HG03460 (cell line): ENCODE data around the gene CSPG4.
A peak's percentile ranks its signal among the peaks of the same experiment; 100 is the strongest.

Source experiments
- ATAC-seq: cut with Tn5 transposase; IDR thresholded peaks from one replicate; pipeline ENCODE4 v1.9.1; 2021; ENCODE audit not compliant: unreplicated experiment

The CSPG4 gene

DNA sequence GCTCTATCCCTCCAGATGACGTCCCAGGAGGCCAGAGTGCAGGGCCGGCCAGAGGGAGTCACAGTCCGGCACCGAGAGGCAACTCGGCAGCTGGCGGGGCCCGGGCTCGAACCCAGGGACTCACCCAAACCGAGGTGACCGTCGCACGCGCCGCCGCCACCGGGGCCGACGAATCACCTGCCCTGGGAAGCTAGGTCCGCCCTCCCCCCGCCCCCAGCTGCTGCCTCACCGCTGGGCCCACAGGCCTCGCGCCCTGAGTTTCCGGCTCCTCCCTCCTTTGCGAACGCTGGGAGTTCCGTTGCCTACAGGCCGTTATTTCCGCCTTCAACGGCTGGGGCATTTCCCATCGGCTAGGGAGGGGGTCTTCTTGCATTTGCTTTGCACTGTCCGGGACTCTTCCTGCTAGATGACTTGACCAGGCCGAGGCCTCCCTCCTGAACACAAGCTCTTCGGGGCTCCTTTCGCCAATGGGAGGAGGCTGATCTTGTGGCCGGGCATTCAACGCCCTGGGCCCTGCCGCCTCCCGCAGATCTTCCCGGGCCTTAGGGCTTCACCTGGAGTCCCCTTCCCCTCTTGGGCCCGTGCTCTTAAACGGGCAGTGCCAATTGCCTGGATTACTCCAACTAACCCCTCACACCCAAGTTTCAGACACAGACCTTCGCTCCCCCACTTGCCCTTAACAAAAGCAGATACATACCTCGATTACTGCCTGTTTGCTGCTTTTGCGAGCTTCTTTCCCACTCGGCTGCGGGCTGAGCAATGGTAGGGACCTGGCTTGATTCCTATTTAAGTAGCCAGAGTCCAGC lies 86.9 kb downstream of the CSPG4 start, which contains the start of gene SNUPN:
SNUPN (minus strand) TSS at position 184 of the 806 bp plus-strand sequence. CDS start 4,674 bp downstream, outside the sequence.
- peak; percentile 57 for ATAC-seq
